Measurements from ENCODE around the gene SLC22A23. TPM values are rescaled to one million over a fixed set of nuclear protein-coding genes. Genes with fewer than 3 reads are reported as not detected.

SLC22A23 gene
- total RNA-seq, 1 donor: 18.1 TPM

GRCh38 chr6:3333263-3333662 is 123.6 kb downstream of the SLC22A23 start:
- H3K36me3 ChIP-seq (ENCODE audit: insufficient read depth, low read length): no peaks in the 10 kb centered on the region
- TF ChIP-seq, protein P1, sequence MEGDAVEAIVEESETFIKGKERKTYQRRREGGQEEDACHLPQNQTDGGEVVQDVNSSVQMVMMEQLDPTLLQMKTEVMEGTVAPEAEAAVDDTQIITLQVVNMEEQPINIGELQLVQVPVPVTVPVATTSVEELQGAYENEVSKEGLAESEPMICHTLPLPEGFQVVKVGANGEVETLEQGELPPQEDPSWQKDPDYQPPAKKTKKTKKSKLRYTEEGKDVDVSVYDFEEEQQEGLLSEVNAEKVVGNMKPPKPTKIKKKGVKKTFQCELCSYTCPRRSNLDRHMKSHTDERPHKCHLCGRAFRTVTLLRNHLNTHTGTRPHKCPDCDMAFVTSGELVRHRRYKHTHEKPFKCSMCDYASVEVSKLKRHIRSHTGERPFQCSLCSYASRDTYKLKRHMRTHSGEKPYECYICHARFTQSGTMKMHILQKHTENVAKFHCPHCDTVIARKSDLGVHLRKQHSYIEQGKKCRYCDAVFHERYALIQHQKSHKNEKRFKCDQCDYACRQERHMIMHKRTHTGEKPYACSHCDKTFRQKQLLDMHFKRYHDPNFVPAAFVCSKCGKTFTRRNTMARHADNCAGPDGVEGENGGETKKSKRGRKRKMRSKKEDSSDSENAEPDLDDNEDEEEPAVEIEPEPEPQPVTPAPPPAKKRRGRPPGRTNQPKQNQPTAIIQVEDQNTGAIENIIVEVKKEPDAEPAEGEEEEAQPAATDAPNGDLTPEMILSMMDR (IDR thresholded peaks at IDR 0.05; ENCODE audit: extremely low read depth, low read depth, low read length): no peak
- H3K79me2 ChIP-seq (ENCODE audit: insufficient read depth, low read length): peaks cover 2% of the 10 kb centered on the region
- no peak overlapping the region for H3K4me2 ChIP-seq (ENCODE audit: insufficient read depth, low read length)
- H4K20me1 ChIP-seq (ENCODE audit: insufficient read depth, low read length): no peaks in the 10 kb centered on the region
- no peaks in the 10 kb centered on the region for H3K27me3 ChIP-seq (ENCODE audit: insufficient read depth, low read length)
- H2AFZ ChIP-seq (ENCODE audit: low read length): no peak overlapping the region
- peaks cover 12% of the 10 kb centered on the region for H3K4me1 ChIP-seq (ENCODE audit: insufficient read depth, low read length)
- H3K27ac ChIP-seq (ENCODE audit: low read depth, low read length): no peak overlapping the region
- H3K4me3 ChIP-seq (ENCODE audit: insufficient read depth, low read length): no peak overlapping the region
- H3K9me3 ChIP-seq (ENCODE audit: low read depth, low read length): no peaks in the 10 kb centered on the region
- no peak for DNase-seq (ENCODE audit: insufficient read length, low spot score, missing footprints)

DNA sequence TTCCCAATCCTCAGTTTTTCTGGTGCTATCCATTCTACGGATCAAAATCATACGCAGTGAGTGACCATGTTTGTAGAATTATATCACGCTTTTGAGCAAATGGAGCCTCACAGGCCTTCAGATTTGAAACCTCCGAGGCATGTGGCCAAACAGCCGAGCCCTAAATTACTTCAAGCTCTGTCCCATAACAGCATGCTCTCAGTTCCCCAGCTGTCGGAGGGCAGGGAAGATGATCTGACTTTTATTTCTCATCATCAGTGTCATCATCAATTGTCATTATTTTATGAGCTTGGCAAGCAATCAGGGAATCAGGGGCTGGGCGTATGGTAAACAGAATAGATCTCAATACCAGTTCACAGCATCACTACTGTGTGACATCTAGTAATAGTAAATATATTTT is 124.9 kb downstream of the SLC22A23 start:
- peaks cover 5% of the 10 kb centered on the region for H3K4me1 ChIP-seq (ENCODE audit: insufficient read depth, low read length)
- H3K4me3 ChIP-seq (ENCODE audit: insufficient read depth, low read length): no peak overlapping the region
- H3K27me3 ChIP-seq (ENCODE audit: insufficient read depth, low read length): no peaks in the 10 kb centered on the region
- no peak for DNase-seq (ENCODE audit: insufficient read length, low spot score, missing footprints)
- no peaks in the 10 kb centered on the region for H4K20me1 ChIP-seq (ENCODE audit: insufficient read depth, low read length)
- H3K9me3 ChIP-seq (ENCODE audit: low read depth, low read length): no peaks in the 10 kb centered on the region
- H3K27ac ChIP-seq (ENCODE audit: low read depth, low read length): no peak overlapping the region
- no peaks in the 10 kb centered on the region for H3K36me3 ChIP-seq (ENCODE audit: insufficient read depth, low read length)
- no peak overlapping the region for H2AFZ ChIP-seq (ENCODE audit: low read length)
- H3K4me2 ChIP-seq (ENCODE audit: insufficient read depth, low read length): no peak overlapping the region
- TF ChIP-seq, protein P1 (IDR thresholded peaks at IDR 0.05; ENCODE audit: extremely low read depth, low read depth, low read length): no peak
- H3K79me2 ChIP-seq (ENCODE audit: insufficient read depth, low read length): peaks cover 2% of the 10 kb centered on the region

GRCh38 chr6:3331494-3331893 is 125.4 kb downstream of the SLC22A23 start:
- Histone ChIP-seq H2AFZ (ENCODE audit: low read length) (no peak overlapping the region), H3K36me3 (ENCODE audit: insufficient read depth, low read length) (no peaks in the 10 kb centered on the region), H3K4me1 (ENCODE audit: insufficient read depth, low read length) (peaks cover 5% of the 10 kb centered on the region), H3K9me3 (ENCODE audit: low read depth, low read length) (no peaks in the 10 kb centered on the region), H4K20me1 (ENCODE audit: insufficient read depth, low read length) (no peaks in the 10 kb centered on the region), H3K27me3 (ENCODE audit: insufficient read depth, low read length) (no peaks in the 10 kb centered on the region), H3K4me2 (ENCODE audit: insufficient read depth, low read length) (no peak overlapping the region), H3K79me2 (ENCODE audit: insufficient read depth, low read length) (peaks cover 2% of the 10 kb centered on the region), H3K4me3 (ENCODE audit: insufficient read depth, low read length) (no peak overlapping the region), H3K27ac (ENCODE audit: low read depth, low read length) (no peak overlapping the region)
- TF ChIP-seq, protein P1 (IDR thresholded peaks at IDR 0.05; ENCODE audit: extremely low read depth, low read depth, low read length): no peak
- no peak for DNase-seq (ENCODE audit: insufficient read length, low spot score, missing footprints)

- peaks cover 5% of the 10 kb centered on the region for H3K79me2 ChIP-seq (ENCODE audit: insufficient read depth, low read length)
- DNase-seq (ENCODE audit: insufficient read length, low spot score, missing footprints): no peak
- H3K4me1 ChIP-seq (ENCODE audit: insufficient read depth, low read length): peaks cover 16% of the 10 kb centered on the region
These were observed 126.7 kb downstream of the SLC22A23 start for GRCh38 chr6:3330199-3330598.

More at GRCh38 chr6:3330199-3330598, 126.7 kb downstream of the SLC22A23 start:
- Histone ChIP-seq H4K20me1 (ENCODE audit: insufficient read depth, low read length) (no peaks in the 10 kb centered on the region), H2AFZ (ENCODE audit: low read length) (no peak overlapping the region), H3K27ac (ENCODE audit: low read depth, low read length) (no peak overlapping the region), H3K9me3 (ENCODE audit: low read depth, low read length) (no peaks in the 10 kb centered on the region), H3K27me3 (ENCODE audit: insufficient read depth, low read length) (no peaks in the 10 kb centered on the region), H3K4me3 (ENCODE audit: insufficient read depth, low read length) (no peak overlapping the region), H3K4me2 (ENCODE audit: insufficient read depth, low read length) (no peak overlapping the region), H3K36me3 (ENCODE audit: insufficient read depth, low read length) (no peaks in the 10 kb centered on the region)
- TF ChIP-seq, protein P1 (IDR thresholded peaks at IDR 0.05; ENCODE audit: extremely low read depth, low read depth, low read length): peak; percentile 21

Measured in osteoblast (primary cell).